CD4-positive, alpha-beta T cell treated with Interleukin-12 subunit alpha and Interleukin-12 subunit beta, for 1 hour (primary cell): ENCODE measurements around the gene SHMT1.
"Not testable (repeated sequence)": the region's sequence is repeated elsewhere in the genome, so short reads cannot be mapped to it uniquely, and the experiment has no call there.

Experiments
- DNase-seq: peaks from one replicate; pipeline ENCODE4 v3.0.0-alpha.2; 2020

The SHMT1 gene

GRCh38 chr17:18363101-18364049 is at the start of gene SHMT1:
Gene SHMT1 (minus strand): TSS chr17:18363550. CDS start chr17:18355981, 7,569 bp downstream.
- peak; percentile 91 for DNase-seq

DNA sequence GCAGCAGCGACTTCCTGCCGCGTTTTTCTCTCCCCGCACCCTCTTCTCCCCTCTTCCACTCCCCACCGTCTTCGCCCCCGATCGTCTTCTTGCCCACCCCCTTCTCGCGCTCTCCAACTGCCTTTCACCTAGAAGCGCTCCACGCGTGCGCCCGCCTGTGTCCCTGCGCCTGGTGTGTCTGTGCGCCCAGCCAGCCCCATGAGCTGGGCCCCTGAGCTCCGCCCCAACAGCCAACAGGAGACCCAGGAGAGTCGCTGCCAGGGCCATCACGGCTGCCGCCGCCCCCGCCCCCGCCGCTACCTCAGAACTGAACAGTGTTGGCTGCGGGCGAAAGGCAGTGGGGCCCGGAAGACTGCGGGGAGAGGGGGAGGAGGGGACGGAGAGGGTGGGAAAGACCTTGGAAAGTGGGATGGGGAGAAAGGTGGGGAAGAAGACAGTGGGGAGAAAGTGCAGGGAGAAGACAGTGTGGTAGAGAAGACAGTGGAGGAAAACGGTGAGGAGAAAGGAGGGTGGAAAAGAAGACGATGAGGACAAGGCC is 48.7 kb upstream of the SHMT1 start:
- DNase-seq, result peak; percentile 33

GRCh38 chr17:18411377-18411864 is 48.1 kb upstream of the SHMT1 start:
- peak; percentile 1 for DNase-seq

DNA sequence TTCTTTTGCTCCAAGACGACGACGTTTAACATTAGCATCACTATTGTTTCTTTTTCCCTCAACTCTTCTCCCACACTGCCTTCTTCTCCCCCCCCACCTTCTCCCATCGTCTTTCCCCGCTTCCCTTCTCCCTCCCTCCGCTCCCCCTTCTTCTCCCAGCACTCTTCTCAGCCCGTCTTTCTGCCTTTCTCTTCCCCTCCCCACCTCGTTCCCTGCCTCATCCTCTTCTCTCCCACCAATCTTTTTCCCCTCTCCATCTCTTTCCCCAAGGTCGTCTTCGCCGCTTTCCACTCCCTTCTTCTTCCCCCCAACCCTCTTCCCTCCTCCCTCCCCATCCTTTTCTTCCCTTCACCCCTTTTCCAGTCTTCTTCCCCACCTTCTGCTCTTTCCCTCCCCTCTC is 47.4 kb upstream of the SHMT1 start:
- DNase-seq, result not testable (repeated sequence)

GRCh38 chr17:18409321-18409720 is 46.0 kb upstream of the SHMT1 start:
- not testable (repeated sequence) for DNase-seq

DNA sequence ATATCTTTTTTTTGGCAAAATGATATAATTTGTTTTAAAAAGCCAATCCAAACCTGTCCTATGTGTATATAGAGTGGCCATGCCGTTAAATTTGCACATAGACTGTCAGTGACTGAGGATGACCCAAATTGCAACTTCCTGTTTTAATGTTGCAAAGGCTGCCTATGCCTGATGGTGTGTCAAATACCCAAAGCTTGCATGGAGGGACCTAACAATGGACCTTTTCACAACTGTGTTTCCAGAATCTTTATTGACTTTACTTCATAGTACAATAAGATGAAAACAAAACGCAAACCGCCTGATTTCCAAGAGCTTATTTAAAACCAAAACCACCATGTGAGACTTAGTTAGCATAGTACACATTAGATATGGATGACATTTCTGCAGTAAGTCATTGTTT is 45.6 kb upstream of the SHMT1 start:
- DNase-seq, result peak; percentile 16

DNA sequence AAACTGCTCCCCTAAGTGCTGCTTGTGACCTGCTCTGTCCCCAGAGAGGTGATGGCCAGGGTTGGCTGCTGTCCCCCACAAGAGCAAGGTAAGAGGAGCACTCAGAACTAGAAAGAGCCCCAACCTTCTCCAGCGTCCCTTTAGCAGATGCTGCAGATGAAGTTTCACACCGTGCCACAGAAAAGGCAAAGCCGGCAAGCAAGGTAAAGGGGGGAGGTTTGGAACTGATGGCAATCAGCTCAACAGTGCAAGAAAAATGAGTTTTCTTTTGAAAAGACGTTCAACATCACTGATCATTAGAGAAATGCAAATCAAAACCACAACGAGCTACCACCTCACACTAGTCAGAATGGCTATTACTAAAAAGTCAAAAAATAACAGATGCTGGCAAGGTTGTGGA is 40.3 kb upstream of the SHMT1 start:
- DNase-seq, result not testable (repeated sequence)

- DNase-seq, result not testable (repeated sequence)
These were observed 39.8 kb upstream of the SHMT1 start for GRCh38 chr17:18403166-18403565.

DNA sequence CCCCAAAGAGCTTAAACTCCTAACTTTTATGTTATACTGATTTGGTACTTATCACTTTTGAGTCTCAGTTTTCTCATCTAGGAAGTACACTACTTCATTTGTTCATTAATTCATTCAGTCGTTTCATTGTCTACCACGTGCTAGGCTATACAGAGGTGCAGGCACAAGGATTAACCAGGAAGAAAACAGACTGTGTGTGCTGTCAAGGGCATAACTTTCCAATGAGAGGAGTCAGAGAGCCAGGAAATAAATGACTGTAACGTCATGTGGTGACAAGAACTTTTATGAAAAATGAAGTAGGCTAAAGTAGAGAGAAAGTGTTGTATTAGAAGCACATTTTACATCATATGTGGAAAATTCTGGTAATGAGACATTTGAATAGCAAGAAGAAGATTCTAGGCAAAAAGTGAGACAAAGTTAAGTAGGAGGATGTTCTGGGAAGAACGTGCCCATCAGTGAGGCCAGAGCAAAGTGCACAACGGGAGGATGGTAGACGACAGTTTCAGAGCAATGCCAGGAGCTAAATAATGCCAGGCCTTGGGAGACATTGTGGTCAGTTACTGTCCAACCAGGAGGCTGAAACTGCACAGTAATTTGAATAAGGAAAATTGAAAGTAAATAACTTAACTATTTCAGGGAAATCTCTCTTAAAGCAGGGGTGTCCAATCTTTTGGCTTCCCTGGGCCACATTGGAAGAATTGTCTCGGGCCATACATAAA is 38.7 kb upstream of the SHMT1 start:
- DNase-seq, result not testable (repeated sequence)

- DNase-seq, result not testable (repeated sequence)
These were observed 25.4 kb upstream of the SHMT1 start for GRCh38 chr17:18388728-18389127.

DNA sequence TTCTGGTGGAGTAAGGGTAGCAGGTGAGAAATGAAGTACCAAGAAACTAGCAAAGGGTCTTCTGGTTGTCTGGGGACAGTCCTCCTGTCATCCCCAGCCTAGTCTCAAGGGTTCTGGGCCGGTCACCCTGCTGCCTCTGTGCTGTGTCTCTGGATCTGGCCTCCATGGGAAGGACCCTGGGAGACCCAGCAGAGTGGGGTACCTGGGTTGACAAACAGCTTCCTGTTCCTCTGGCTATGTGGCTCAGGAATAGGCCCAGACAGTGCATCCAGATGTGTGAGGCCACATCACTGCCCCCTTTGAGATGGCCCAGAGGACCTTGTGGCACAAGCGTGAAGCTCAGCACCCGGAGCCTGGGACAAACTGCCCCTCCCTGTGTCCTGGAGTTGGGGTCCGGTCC is 24.9 kb upstream of the SHMT1 start:
- DNase-seq, result not testable (repeated sequence)

DNA sequence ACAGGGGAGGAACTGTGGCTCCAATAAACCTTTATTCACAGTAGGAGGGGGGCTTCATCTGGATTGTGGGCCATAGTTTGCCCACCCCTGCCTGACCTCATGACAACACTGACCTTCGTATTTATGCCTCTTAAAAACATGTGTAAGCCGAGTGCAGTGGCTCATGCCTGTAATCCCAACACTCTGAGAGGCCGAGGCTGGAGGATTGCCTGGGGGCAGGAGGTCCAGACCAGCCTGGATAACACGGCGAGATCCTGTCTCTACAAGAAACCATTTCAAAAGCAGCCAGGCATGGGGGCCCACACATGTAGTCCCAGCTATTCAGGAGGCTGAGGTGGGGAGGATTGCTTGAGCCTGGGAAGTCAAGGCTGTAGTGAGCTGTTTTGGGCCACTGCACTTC is 24.2 kb upstream of the SHMT1 start:
- DNase-seq, result not testable (repeated sequence)

- DNase-seq, result not testable (repeated sequence)
These were observed 20.9 kb upstream of the SHMT1 start for GRCh38 chr17:18384271-18384670.

DNA sequence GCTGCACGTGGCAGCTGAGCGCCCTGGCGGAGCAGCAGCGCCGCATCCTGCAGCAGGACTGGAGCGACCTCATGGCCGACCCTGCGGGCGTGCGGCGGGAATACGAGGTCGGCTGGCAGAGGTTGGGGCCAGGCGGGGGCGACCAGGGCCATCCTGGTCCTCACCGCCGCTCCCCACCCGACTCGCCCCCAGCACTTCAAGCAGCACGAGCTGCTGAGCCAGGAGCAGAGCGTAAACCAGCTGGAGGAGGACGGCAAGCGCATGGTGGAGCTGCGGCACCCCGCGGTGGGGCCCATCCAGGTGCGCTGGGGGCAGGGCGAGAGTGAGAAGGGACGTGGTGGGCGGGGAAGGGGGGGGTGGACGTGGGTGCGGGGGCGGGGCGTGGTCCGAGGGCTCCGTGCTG is 19.7 kb upstream of the SHMT1 start:
- not testable (repeated sequence) for DNase-seq

DNA sequence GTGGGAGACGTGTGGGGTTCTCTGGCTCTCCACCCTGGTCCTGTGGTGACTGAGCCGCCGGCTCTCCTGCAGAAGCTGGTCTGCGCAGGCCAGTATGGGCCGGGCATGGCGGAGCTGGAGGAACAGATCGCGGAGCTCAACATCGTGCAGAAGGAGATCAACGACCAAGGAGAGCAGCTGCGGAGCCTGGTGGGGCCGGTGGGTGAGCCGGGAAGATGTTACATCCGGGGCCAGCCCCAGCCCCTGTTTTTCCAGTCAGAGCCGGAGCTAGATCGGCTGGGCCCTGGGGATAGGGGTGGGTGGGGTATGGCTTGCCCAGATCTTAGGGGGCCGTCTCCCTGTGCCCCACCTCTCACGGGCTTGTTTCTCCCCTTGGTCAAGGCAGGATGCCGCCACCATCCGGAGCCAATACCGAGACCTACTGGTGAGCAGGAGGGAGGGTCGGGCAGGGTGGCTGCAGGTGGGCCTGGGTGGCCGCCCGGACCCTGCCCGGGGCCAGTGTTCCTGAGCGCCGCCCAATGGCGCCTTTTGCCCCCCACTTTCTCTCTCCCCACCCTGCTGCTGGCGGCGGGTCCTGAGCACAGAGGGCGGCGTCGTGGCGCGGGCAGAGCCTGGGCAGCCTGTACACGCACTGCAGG is 19.2 kb upstream of the SHMT1 start:
- no peak for DNase-seq

GRCh38 chr17:18381953-18382245 is 18.5 kb upstream of the SHMT1 start:
- no peak for DNase-seq

DNA sequence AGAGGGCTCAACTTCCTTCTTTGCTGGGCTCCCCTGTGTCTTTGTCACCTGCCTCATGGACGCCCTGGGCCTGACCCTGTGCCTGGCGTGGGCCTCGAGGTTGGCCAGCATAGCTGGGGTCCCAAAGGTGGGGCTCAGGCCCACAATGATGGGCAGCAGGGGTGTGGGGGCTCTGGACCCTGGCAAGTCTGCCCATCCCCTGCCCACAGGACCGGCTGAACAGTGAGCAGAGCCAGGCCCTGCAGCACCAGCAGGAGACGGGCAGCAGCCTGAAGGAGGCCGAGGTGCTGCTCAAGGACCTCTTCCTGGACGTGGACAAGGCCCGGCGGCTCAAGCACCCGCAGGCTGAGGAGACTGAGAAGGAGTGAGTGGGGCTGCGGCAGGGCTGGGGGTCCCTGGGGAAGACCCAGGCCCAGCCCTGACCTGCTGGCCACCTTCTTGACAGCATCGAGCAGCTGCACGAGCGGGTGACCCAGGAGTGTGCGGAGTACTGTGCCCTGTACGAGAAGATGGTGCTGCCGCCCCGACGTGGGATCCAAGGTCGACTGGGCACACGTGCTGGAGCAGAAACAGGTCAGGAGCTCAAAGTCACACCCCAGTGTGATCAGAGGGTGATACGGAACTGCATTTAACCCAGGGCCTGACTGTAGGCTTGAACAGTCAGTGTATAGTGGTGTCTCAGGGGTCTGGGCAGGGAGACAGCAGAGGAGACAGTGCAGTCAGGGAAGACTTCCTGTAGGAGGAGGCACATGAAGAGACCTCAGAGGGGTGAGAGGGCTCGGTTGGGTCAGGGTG is 18.0 kb upstream of the SHMT1 start:
- no peak for DNase-seq

- DNase-seq, result no peak
These were observed 17.3 kb upstream of the SHMT1 start for GRCh38 chr17:18380471-18381157.

DNA sequence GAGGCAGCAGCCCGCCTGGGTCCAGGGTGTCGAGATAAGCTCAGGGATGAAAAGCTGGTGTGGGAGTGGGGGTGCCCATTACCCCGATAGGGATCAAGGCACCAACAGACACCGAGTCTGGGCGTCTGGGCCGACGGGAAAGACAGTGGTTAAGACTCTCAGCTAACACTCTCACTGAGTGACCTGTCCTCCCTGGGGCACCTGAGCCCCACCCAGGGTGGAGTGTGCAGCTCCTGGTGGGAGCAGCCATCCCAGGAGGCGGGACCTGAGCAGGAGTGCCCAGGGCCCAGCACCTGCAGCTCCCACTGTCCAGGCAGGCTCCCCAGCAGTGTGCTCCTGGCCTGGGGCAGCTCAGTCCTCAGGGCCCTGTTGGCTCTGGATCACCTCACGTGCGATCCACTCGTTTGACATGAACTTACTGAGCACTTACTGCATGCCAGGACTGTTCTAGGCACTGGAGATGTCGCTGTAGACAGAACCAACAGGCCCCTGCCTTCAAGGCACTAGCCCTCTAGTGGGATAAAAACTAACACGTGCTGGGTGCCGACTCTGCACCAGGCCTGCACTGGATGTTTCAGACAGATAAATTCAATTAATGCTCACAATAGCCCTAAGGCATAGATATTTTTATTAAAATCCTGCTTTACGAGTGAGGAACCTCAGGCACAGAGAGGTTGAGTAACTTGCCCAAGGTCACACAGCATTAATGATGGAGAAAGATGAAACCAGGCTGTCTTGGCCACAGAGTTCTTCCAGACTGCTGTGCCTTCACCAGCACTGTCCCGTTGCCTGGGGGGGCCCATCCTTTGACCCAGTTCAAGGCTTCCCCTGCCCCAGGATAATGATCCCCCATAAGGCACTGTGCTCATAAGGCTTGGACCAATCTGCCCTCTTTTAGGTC is 16.1 kb upstream of the SHMT1 start:
- DNase-seq, result no peak

DNA sequence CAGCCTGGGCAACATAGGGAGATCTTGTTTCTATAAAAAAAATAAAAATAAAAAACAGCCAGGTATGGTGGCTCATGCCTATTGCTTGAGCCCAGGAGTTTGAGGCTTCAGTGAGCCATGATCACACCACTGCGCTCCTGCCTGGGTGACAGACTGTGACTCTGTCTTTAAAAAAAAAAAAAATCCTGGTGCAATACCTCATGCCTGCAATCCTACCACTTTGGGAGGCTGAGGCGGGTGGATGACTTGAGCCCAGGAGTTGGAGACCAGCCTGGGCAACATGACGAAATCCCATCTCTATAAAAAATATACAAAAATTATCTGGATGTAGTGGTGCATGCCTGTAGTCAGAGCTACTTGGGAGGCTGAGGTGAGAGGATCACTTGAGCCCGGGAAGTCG is 15.3 kb upstream of the SHMT1 start:
- not testable (repeated sequence) for DNase-seq

- DNase-seq, result no peak
These were observed 14.8 kb upstream of the SHMT1 start for GRCh38 chr17:18378205-18378505.
